Hematopoietic multipotent progenitor cell treated with erythropoietin and hydrocortisone succinate and interleukin-3 and kit ligand, for 17 days (in vitro differentiated cells): Measurements from ENCODE around the gene MS4A10.
"Not testable (repeated sequence)": the region's sequence is repeated elsewhere in the genome, so short reads cannot be mapped to it uniquely, and the experiment has no call there.

ENCODE experiments used
- DNase-seq: peaks from one replicate; pipeline ENCODE4 v3.0.0-alpha.2; 2015; ENCODE audit warnings: low spot score

The MS4A10 gene

DNA sequence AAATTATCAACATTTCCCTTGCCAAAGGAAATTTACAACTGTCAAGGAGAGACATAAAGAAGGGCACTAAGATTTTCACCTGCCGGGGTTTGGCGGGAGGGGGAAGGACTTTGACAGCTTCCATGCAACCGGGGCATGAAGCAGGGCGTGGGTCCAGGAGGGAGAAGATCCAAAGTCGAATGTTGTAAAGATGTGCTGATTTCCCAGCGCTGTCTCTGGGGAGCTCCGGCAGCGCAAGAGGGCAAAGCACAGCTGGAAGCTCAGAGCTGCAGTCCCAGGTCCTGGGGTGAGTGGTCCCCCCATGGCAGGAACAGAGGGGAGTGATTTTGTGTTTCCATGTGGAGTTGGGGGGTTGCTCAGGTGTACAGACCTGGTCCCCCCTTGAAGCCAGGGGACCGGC, at the start of gene MS4A10:
MS4A10 (plus strand) TSS at position 198 of the 400 bp plus-strand sequence. CDS start 5,003 bp downstream, outside the sequence.
- DNase-seq = no peak

DNA sequence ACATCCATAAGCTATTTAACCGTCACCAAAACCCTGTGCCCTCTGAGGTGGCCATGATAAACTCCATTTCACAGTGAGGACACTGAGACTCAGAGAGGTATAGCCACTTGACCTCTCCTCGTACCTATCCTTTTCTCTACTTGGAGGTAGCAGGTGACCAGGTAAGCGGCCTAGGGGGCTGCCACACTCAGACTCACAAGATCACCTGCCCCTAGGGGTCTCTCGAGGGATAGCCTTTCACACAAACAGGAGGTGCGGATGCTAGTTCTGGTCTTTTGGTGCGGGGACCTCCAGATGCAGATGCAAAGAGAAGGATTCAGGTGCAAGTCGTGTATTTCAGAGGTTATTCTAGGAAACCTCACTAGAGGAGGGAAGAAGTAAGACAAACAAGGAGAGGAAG, 46.0 kb upstream of the MS4A10 start:
- DNase-seq = no peak

DNA sequence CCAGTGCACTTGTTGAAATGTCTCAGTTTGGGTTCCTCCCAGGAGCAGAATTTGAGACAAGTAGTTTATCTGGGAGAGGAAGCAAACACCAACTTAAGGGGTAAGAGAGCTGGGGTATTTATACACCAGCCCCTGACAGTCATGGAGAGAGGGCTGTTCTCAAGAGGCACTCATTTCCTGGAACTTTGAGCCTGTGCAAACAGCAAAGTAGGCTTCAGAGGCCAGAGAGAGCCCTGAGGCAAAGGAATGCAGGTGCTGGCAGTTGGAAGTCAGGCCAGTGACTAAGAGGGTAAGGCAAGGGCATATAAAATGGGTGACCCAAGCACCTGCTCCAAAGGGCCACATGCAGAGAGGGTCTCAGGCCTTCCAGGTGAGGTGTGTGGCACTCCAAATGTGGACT, 44.6 kb upstream of the MS4A10 start:
- no peak for DNase-seq

DNA sequence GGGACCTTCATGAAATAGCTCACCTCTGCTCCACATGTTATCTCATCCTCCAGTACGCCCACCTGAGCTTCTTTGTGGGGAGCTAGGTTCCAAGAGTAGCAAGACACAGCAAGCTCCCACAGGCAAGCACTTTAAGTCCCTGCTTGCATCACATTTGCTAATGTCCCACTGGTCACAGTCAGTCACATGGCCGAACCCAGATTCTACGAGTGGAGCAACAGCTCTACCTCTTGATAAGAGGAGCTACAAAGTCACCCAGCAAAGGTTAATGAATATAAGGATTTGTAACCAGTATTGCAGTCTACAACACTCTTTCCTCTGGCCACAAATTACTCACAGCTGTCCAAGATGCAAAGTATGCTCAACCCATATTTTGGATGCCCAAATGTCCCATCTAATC, 43.7 kb upstream of the MS4A10 start:
- DNase-seq = no peak

DNA sequence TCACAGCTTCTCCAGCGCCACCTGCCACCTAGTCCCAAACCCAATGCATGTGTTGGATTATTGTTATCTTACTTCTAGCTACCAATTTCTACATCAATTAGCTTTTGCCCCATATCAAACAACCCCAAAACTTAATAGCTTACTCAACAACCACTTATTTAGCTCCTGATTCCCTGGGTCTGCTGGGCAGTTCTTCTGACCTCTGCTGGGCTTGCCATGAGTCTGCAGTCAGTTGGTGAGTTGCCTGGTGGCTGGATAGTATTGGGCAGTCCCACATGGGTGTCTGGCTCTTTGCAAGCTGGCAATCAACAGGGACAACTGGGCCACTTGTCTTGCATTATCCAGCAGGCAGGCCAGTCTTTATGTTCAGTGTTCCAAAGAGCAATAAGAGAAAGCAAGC, 42.1 kb upstream of the MS4A10 start:
- DNase-seq = no peak

DNA sequence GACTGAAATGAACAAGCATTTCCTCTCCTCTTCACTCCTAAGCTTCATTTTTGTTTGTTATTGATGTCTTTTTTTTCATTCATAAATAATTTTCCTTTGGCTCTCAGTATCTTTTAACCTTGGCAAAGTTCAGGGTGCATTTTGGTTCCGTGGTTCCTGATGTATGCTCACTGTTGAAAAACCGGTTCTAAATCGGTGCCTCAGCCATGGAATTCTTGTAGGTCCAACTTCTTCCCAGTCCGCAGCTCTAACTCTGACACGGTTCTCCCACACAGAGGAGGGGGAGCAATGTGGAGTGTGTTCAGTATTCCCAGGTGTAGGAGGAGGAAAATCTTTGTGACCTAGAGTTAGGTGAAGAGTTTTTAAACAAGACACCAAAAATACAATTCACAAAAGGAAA, 41.0 kb upstream of the MS4A10 start:
- no peak for DNase-seq

DNA sequence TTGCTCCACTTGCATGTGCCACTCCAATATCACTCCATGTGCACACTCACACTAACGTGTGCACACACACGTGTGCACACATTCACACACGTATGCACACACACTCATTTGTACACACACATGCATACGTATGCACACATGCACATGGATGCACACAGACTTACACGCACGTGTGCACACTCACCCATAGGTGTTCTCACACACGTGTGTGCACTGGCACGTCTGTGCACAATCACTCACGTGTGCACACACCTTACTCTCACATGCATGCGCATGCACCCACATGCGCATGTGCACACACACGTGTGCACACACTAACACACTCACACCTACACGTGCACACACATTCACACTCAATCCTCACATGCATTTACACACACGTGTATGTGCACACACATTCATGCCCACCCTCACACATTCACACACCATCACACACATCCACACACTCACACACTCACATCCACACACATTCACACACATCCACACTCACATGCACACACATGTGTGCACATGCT, 37.7 kb upstream of the MS4A10 start:
- no peak for DNase-seq

DNA sequence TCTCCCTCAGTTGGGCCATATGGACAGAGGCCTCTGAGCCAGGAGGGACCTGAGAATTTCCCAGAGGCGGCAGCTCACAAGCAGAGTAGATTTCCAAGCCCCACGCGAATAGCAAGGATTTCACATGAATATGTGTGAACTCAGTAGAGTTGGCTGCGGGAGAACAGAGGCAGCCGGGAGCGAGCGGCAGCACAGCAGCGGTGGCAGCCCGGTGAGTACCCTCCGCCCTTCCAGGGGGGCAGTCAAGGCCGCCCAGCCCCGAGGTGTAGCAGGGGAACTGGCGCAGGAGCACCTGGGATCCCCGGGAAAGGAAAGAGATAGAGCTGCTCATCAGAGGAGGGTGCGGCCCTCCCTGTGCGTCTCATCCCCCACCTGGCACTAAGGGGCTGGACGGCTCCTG, 36.9 kb upstream of the MS4A10 start:
- no peak for DNase-seq

DNA sequence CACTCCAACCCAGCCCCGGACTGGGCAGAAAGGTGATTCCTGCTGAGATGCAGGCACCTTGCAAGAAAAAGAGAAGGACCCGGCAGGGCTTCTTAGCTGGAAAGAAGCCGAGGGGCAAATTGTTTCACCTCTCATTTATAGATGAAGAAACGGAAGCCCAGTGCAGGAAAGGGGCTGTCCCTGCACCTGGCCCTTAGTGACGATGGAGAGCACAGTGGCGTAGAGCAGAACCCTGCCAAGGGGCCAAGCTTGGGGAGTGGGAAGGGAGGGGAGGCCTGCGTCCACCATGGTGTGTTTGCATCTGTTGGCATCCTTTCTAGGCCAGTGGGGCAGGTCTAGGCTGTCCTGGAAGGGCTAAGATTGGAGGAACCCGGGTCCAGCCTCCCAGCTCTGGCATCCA, 36.3 kb upstream of the MS4A10 start:
- DNase-seq = no peak

DNA sequence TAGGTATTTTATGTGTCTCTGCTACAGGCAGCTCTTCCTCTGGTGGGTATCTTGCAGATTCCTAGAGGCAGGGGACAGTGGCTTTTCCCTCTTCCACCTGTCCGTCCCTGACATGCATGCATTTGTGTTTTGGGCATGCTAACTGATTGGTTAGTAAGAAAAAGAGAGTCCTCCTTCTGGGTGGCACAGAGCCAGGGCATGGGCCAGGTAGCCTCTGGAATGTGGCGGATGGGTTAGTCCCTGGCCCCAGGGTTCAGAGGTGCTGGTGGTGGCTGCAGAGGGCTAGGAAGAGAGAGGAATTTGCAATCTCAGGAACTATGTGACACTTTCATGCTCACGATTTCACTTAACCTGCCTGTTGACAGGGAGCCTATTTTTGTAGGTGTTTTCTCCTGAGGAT, 34.2 kb upstream of the MS4A10 start:
- DNase-seq = no peak

DNA sequence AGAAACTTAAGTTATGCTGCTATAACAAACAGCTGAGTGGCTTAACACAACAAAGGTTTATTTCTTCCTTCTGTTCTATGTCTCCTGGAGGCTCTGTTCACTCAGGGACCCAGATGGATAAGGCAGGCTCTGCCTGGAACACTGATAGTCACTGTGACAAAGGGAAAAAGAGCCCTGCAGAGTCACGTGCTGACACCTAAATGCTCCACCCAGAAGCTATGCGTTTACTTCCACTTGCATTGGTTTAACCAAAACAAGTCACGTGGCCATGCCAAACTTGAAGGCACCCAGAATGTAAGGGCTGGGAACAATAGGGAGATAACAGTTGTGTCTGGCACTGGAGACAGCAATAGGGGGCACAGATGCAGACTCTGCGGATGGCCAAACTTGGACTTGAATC, 31.8 kb upstream of the MS4A10 start:
- DNase-seq = no peak

DNA sequence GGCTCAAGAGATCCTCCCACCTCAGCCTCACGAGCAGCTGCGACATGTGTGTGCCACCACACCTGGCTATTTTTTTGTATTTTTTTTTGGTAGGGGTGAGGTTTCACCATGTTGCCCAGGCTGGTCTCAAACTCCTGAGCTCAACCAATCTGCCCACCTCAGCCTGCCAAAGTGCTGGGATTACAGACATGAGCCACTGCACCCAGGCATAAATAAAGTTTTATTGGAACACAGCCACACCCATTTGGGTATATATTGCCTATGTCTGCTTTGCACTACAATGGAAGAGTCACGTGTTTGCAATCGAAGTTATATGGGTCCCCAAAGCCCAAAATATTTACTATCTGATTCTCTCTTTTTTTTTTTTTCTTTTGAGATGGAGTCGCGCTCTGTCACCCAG, 30.2 kb upstream of the MS4A10 start:
- DNase-seq = no peak

DNA sequence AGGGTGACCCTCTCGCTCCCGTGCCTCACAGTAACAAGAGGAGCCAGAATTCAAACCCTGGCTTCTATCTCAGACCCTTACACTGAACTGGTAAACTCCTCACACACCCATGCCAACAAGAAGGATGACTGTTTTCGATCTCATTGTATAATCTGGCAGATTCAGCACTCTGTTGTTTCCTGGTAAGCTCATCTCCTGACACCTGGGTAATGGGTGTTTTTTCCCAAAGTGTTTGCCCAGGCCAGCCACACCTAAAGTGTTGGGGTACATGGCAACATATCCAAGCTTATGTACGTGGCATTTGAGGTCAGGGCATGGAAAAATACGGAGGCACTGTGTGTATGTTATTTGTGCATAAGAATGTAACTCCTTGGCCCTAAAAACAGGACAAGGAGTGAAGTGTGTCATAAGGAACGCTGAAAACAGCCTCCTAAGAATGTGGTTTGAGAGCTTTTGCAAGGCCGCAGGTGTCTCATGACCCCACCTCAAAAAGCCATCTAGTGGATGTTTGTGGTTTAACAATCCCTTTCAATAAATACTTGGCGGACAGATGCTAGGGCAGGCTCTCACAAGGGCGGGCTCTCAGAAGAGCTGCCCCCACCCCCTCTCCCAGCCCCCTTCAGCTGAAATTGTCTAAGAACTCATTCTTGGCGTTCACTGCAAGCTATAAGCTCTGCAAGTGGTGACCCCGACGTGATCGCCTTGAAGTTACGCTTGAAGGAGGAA, 28.7 kb upstream of the MS4A10 start, which contains the start of gene MS4A15:
MS4A15 (plus strand) TSS at position 561 of the 726 bp plus-strand sequence. CDS start 6,867 bp downstream, outside the sequence.
- DNase-seq = no peak

DNA sequence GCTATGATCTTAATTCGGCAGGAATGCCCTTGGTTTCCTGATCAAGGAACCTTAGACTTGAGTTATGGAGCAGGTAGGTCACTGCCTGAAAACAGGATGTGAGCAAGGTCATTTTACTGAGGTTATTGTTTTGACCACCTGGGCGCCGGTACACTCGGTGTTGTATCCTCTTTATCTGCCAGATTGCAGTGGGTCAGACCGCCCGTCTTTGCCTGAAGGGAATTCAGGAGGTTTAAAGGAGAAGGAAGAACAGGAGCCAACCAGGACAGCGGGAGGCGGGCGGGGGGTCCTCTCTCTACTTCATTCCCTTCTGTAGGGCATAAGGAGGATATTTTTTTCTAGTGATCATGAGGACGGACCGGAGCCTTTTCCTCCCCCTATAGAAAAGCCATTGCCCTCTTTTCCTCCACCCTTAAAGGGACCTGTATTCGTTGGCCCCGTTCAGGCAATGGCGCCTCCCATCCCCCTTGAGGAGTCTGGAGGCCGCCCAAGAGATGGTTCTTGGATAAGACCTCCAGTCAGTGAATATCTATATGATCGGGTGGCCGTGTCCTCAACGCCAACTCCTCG, 27.8 kb upstream of the MS4A10 start:
- no peak for DNase-seq

DNA sequence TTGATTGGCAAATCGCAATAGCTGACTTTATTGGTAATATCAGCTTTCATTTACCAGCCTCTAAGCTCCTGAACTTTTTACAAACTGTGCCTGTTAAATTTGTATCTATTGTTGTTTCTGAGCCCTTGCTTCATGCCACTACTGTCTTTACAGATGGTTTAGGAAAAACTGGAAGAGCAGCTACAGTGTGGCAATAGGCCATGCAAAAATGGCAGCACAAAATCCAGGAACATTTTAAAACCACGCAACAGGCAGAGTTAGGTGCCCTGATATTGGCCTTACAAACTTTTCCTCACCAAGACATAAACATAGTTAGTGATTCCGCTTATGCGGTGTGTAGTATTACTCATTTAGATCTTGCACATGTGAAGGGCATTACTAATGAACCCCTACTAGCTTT, 26.5 kb upstream of the MS4A10 start:
- not testable (repeated sequence) for DNase-seq

DNA sequence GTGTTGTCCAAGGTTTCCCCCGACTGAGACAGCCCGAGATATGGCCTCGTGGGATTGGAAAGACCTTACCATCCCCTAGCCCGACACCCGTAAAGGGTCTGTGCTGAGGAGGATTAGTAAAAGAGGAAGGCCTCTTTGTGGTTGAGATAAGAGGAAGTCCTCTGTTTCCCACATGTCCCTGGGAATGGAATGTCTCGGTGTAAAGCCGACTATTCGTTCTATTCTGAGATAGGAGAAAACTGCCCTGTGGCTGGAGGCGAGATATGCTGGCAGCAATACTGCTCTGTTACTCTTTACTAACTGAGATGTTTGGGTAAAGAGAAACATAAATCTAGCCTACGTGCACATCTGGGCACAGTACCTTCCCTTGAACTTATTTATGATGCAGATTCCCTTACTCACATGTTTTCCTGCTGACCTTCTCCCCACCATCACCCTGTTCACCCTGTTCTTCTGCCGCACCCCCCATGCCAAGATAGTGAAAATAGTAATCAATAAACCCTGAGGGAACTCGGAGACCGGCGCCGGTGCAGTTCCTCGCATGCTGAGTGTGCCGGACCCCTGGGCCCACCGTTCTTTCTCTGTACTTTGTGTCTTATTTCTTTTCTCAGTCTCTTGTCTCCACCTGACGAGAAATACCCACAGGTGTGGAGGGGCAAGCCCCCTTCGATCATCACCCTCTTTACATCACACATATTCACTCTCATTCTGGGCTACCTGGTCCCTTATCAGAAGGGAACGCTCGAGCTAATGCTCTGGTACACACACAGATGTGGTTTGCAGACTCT, 25.5 kb upstream of the MS4A10 start:
- DNase-seq = not testable (repeated sequence)

DNA sequence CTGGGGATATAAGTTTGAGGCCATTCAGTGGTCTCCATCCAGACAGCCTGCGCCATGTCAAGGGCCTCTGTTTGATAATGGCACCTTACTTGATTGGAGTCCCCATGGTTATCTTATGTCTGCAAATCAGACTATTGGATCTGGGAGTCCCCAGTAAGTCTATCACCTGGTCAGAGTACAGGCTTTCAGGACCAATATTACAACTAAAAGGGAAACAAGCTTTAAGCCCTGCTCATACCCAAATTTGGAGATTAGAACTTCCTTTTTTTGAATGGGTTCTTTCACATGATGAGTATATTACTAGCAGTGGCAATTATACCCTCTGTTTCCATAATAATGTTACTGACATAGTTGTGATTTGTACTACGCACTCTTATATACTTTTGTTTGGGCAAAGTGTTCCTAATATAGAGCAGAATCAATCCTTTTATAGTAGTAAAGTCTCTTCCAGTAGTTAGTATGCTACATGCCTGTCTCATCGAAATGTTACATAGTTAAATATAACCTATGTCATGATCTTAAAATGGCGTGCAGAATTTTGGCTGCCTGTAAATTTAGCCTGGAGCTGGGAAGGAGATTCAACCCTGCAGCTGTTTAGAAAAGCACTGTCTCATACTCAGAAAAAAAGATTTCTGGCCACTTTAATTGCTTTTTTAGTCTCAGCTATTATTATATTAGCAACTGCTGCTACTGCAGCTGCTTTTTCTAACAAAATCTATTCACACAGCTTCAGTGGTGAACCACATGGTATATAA, 23.5 kb upstream of the MS4A10 start:
- no peak for DNase-seq

DNA sequence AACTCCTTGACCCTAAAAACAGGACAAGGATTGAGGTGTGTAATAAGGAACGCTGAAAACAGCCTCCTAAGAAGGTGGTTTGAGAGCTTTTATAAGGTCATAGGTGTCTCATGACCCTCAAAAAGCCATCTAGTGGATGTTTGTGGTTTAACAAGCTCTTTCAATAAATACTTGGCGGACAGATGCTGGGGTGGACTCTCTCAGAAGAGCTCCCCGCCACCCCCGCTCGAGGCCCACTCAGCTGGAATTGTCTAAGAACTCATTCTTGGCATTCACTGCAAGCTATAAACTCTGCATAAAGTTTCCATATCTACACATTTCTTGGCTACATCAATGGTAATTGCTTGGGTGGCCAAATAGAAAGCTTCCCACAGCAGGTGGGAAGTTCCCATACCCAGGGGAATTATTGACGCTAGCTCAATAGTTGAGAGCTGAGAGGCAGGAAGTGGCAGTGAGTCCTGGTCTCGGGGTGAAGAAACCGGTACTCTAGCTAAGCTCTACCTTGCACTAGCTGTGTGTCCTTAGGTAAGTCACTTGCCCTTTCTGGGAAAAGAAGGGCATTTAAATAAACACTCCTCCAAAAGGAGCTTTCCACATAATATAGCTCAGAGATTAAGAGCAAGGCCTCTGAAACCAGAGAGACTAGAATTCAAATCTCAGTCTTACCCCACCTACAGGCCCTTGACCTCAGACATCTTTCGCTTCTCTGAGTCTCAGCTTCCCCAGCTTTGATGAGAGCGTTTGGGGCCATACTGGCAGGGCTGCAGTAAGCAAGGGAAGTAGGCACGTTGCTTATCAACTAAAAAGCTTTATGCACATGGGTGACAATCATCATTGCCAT, 22.1 kb upstream of the MS4A10 start:
- DNase-seq = no peak

DNA sequence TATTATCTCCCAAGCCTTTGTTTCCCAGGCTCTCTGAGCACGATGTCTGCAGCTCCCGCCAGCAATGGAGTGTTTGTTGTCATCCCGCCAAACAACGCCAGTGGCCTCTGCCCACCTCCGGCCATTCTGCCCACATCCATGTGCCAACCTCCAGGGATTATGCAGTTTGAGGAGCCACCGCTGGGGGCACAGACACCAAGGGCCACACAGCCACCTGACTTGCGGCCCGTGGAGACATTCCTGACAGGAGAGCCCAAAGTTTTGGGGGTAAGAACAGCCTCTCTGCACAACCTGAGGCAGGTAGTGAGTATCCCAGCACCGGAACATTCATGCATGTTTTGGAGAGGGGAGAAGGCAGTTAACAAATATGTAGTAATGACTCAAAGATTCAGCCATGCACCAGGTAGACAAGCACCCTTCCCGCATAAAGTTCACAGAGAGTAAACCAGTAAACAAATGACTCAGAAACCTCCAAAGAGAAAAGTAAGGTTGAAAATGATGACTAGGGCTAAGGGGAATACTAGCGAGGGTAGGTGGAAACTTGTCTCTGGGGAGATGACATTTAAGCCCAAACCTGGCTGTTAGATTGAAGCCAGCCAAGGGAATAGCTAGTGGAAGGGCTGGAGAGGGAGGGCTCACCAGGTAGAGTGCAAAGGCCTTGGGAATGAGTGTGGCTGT, 21.3 kb upstream of the MS4A10 start:
- no peak for DNase-seq

DNA sequence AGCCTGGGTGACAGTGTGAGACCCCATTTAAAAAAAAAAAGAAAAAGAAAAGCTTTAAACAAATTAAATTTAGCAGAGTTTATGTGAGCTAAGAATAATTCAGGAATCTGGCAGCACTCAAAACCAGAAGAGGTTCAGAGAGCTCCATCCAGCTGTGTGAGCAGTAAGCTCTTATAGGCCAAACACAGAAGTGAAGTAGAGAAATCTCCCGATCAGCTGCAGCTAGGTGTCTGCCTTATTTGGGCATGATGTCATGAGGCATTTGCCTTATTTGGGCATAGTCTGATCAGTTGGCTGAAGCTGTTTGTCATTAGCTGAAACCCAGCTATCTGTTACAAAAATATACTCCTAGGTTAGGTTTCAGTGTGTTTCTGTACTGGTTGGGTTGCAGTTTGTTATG, 20.3 kb upstream of the MS4A10 start:
- DNase-seq = no peak

DNA sequence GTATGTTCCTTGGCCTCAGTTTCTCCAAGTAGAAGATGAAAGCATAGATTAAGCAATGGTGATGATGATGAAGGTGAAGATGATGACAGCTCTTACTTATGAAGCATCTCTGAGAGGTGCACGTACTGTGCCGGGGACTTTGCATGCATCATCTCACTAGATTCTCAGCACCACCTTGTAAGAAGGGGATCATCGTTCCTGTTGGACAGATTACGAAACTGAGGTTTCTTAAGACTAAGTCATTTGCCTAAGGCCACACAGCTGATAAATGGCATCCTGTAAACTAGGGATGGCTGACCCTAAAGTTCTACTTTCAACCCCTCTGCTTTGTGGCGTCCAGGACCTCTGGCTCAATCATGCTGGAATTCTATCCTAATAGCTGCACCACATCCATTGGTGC, 19.8 kb upstream of the MS4A10 start:
- no peak for DNase-seq
